GM06990 (cell line): ENCODE measurements around the gene CTR9.

ENCODE experiments used
- DNase-seq: peaks from one replicate; pipeline ENCODE4 v3.0.0-alpha.2; 2011; ENCODE audit not compliant: insufficient read length; ENCODE audit errors: extremely low read depth
- H3K27me3 ChIP-seq: replicated peaks from 2 replicates; pipeline ENCODE4 v1.6.0; 2011; ENCODE audit warnings: low read length; ENCODE audit not compliant: control insufficient read depth, insufficient read depth
- H3K36me3 ChIP-seq: 2 replicates; pipeline ENCODE4 v1.5.1; 2011; ENCODE audit warnings: low read length; ENCODE audit not compliant: control insufficient read depth, insufficient read depth
- H3K4me3 ChIP-seq: replicated peaks from 2 replicates; pipeline ENCODE4 v1.5.1; 2011; ENCODE audit warnings: low read depth, mild to moderate bottlenecking, control low read depth, low read length
- CTCF ChIP-seq: IDR thresholded peaks from 2 replicates; pipeline ENCODE4 v1.5.1; 2011; ENCODE audit warnings: low read length, control low read depth, mild to moderate bottlenecking, inconsistent platforms; ENCODE audit not compliant: insufficient read depth, poor library complexity, severe bottlenecking

The CTR9 gene

DNA sequence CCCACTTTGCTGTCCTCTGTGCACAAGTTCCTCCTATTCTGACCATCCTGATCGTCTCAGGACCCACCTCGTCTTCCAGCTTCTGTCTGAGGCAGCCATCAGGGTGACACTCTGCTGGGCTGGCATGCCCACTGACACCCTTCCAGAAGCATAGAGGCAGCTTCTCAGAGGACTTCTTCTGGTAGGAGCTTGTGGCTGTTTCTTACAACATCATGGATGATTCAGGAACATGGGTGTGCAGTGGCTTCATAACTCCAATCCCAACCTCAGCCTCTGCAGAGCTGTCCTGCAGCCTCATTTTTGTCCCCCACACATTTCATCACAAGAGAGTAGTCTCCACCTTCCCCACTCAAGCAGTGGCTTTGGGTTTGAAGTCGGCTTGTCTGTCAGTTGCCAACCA lies 20.9 kb upstream of the CTR9 start:
- no peaks in the 10 kb centered on the region for H3K36me3 ChIP-seq
- TF ChIP-seq CTCF, result no peak
- no peak overlapping the region for H3K4me3 ChIP-seq
- no peak for DNase-seq
- no peaks in the 10 kb centered on the region for H3K27me3 ChIP-seq

DNA sequence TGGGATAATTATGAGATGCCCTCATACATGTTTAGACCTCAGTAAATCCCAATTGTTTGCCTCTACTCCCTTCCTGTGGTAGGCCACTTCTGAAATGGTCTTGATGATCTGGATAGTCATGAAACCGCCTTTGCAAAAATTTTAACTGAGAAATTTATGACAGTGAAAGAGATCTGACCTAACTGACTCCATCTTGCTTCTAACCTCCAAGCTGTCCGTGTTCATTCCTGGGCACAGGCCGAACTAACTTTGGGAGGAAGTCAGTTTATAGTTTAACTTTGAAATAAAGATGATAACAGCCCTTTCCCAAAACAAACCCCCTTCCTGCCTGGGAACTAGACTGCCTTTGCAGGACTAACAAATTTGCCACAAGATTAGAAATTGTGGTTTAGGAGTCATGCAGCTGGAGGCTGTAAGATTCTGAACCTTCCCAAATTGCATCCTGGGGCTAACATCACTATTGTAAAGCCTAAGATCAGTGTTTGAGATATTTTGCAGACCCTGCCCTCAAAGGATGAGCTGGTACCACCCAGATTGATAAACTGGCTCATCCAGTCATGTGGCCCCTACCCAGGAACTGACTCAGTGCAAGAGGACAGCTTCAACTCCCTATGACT lies 19.9 kb upstream of the CTR9 start:
- Histone ChIP-seq H3K27me3 (no peaks in the 10 kb centered on the region), H3K4me3 (no peak overlapping the region), H3K36me3 (no peaks in the 10 kb centered on the region)
- DNase-seq, result no peak
- TF ChIP-seq CTCF, result no peak

DNA sequence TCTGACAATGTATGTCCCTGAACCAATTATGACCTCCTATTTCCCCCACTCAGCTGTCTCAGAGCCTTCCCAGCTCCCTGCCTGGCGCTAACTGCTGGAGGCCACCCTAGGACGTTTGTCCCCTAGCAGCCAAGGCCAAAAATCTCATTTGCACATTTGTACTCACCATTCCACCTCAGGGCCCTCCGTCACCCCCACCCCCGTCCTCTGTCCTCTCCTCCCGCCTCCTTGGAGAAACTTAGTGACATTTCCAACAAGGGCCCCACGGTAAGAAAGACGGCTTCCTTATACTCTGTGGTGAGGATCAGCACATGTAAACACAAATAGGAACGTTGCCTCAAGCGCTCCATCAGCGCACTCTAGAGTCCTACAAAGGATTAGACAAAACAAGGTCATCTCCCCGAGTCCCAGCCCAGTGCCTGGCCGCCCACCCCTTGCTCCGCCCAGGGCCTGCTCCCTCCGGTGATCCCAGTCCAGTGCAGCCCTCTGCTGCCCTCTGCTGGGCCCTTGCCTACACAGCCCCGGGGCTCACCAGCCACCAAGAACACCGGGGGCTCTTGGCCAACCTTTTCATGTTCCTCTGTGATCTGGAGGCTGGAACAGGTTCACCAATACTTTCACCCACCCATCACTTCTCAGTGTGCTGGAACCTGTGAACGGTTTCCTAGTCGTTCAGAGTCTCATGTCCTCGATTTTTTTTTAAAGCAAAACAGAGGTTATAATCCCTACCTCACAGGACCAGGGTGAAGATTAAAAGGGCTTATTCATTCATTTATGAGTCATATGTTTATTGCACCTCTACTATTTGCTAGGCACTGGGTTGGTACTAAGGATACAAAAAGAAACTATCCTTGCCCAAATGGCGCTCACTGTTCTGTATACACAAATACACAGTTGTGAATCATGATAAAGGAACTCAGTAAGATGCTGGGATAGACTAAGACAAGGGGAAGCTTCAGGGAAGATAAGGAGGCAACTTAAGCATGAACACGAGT lies 15.3 kb upstream of the CTR9 start:
- DNase-seq, result peak; percentile 82
- H3K4me3 ChIP-seq, result no peak overlapping the region
- no peaks in the 10 kb centered on the region for H3K36me3 ChIP-seq
- TF ChIP-seq CTCF, result peak; percentile 98
- no peaks in the 10 kb centered on the region; the same call in 1 of the 2 replicates for H3K27me3 ChIP-seq

GRCh38 chr11:10742460-10743208 lies 8.4 kb upstream of the CTR9 start:
- peak; percentile 8 for DNase-seq
- Histone ChIP-seq H3K4me3 (no peak overlapping the region), H3K36me3 (no peaks in the 10 kb centered on the region), H3K27me3 (no peaks in the 10 kb centered on the region; the same call in 1 of the 2 replicates)
- no peak for TF ChIP-seq CTCF

DNA sequence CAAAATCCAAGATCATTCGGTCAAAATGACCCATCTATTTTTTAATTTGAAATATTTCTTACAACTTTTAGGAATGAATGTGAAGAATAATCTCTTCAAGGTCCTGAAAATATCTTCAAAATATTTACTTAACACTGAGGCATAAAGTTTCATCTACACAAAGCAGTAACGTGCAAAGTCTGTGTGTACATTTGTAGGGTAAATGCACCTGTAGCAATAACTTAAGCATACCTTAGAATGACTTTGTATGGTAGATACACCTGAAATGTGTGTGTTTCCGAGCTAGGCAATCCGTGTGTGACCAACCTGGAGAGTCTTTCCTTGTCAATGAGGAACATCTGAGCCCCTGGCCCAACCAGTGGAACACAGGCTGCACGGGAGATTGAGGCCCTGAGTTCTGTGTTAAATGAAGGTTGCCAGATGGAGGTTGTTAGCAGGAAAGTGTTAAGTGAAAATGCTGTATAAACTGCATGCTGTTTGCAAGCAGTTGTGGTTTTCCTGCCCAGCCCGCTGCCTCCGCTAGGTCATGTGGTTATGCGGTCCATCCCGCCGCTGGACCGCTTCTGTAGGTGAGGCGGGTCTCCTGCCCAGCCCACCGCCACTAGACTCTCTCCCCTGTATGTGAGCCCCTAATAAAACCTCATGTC lies 7.6 kb upstream of the CTR9 start:
- peak; percentile 34 for DNase-seq
- H3K36me3 ChIP-seq, result no peaks in the 10 kb centered on the region
- H3K27me3 ChIP-seq, result no peaks in the 10 kb centered on the region; the same call in 1 of the 2 replicates
- peak overlapping the region; percentile 14 for H3K4me3 ChIP-seq
- TF ChIP-seq CTCF, result no peak
